Prostate gland (tissue), 2 donors: Measurements from ENCODE around the gene NCOA1. TPM values are rescaled to one million over a fixed set of nuclear protein-coding genes. Genes with fewer than 3 reads are reported as not detected.

Source experiments
- DNase-seq: peaks from one replicate; pipeline ENCODE4 v3.0.0-alpha.2; 2019; ENCODE audit warnings: low spot score
- H3K27ac ChIP-seq, 2 donors: fragments of 200-600 bp; sonication (generic); 2 replicates each; pipeline ENCODE4 v1.5.1; 2017 to 2019
- H3K27me3 ChIP-seq: fragments of 200-600 bp; sonication (generic); replicated peaks from 2 replicates; pipeline ENCODE4 v1.5.1; 2019; ENCODE audit not compliant: insufficient read depth
- H3K36me3 ChIP-seq, 2 donors: fragments of 200-600 bp; sonication (generic); 1 replicate in 1 of 2; 2 replicates in 1 of 2; pipeline versions ENCODE4 v1.5.1 to v1.8.1; 2017 to 2019
- H3K4me1 ChIP-seq: fragments of 200-600 bp; sonication (generic); replicated peaks from 2 replicates; pipeline ENCODE4 v1.5.1; 2019
- H3K4me3 ChIP-seq, 2 donors: fragments of 200-600 bp; sonication (generic); 2 replicates each; pipeline ENCODE4 v1.5.1; 2017 to 2019
- H3K9me3 ChIP-seq: fragments of 200-600 bp; sonication (generic); 2 replicates; pipeline ENCODE4 v1.5.1; 2017
- CTCF ChIP-seq, 4 experiments: fragments of 200-600 bp in 2 of 4; fragments of 450-650 bp in 2 of 4; sonication (generic) in 2 of 4; IDR thresholded peaks; 1 replicate in 3 of 4; 2 replicates in 1 of 4; pipeline ENCODE4 v1.5.1; 2016 to 2019; ENCODE audit warnings: antibody characterized with exemption in 4 of 4, mild to moderate bottlenecking in 2 of 4, moderate library complexity in 2 of 4
- POLR2A ChIP-seq: fragments of 450-650 bp; IDR thresholded peaks from one replicate; pipeline ENCODE4 v1.6.1; 2016; ENCODE audit warnings: antibody characterized with exemption, mild to moderate bottlenecking
- POLR2AphosphoS5 ChIP-seq: sonication (generic); formaldehyde crosslinking; IDR thresholded peaks from one replicate; pipeline ENCODE4 v1.6.1; 2017; ENCODE audit warnings: antibody characterized with exemption
- WGBS: methylation state at CpG from one replicate; pipeline ENCODE4 v1.1.5; 2018; 5-methylcytosine and 5-hydroxymethylcytosine counted together
- intact Hi-C: fragments of 100-400 bp; cut with DNase I; formaldehyde crosslinking; loops from one replicate; pipeline ENCODE4 v1.14.2; 2022
- total RNA-seq, 2 donors: library from RNA; depleted of rRNA; stranded (reverse); fragments of >200 nt; gene quantifications; one replicate each; pipeline ENCODE4 v1.1.0, GENCODE V29; 2016

NCOA1 gene
- total RNA-seq, 2 donors from 2014 or later, result 24.9 to 72.4 TPM

DNA sequence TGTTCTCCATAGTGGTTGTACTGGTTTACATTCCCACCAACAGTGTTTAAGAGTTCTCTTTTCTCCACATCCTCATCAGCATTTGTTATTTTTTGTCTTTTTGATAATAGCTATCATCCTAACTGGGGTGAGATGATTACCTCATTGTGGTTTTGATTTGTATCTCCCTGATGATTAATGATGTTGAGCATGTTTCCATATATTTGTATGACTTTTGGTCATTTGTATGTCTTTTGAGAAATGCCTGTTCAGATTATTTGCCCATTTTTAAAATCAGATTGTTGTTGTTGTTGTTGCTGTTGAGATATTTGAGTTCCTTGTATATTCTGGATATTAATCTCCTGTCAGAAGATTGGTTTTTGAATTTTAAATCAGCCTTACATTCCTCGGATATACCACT, 147.5 kb downstream of the NCOA1 start:
- 97% methylated on average over 1 of the region's 1 CpG for WGBS
- TF ChIP-seq CTCF (IDR thresholded peaks at IDR 0.05) (no peak), POLR2A (no peak), POLR2AphosphoS5 (no peak)
- DNase-seq, result no peak

DNA sequence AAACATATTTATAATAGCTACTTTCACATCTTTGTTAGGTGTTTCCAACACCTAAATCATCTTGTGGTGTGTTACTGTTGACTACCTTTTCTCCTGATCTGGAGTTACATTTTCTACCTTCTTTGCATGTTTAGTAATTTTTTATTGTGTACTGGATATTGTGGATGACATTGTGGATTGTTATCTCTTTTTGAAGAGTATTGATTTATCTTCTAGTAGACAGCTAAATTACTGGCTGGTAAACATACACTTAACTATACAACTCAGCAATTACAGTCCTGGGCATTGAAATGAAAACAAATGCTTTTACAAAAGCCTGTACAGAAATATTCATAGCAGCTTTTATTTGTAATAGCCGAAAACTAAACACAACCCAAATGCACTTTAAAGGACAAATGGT, 151.3 kb downstream of the NCOA1 start:
- Histone ChIP-seq H3K4me1 (no peaks in the 10 kb centered on the region), H3K27ac (no peak overlapping the region), H3K4me3 (no peak overlapping the region), H3K27me3 (no peaks in the 10 kb centered on the region), H3K36me3 (no peaks in the 10 kb centered on the region), H3K9me3 (no peaks in the 10 kb centered on the region)
- WGBS, result 78% methylated on average over 1 of the region's 1 CpG
- DNase-seq, result no peak
- TF ChIP-seq POLR2AphosphoS5 (no peak), CTCF (IDR thresholded peaks at IDR 0.05) (no peak), POLR2A (no peak)
- intact Hi-C loops, result no loop called here

More for the DNA sequence above, 147.5 kb downstream of the NCOA1 start:
- Histone ChIP-seq H3K9me3 (no peaks in the 10 kb centered on the region), H3K4me3 (no peak overlapping the region), H3K27me3 (no peaks in the 10 kb centered on the region), H3K27ac (no peak overlapping the region), H3K4me1 (no peaks in the 10 kb centered on the region), H3K36me3 (no peaks in the 10 kb centered on the region)
- intact Hi-C loops, result no loop called here

GRCh38 chr2:24643051-24643450, 152.0 kb downstream of the NCOA1 start:
- no peak overlapping the region for H3K27ac ChIP-seq
- intact Hi-C loops, result no loop called here
- DNase-seq, result no peak
- no peaks in the 10 kb centered on the region for H3K9me3 ChIP-seq
- WGBS, result 87% methylated on average over 1 of the region's 1 CpG
- no peak overlapping the region for H3K4me3 ChIP-seq
- H3K27me3 ChIP-seq, result no peaks in the 10 kb centered on the region
- no peak for TF ChIP-seq POLR2A
- TF ChIP-seq POLR2AphosphoS5, result no peak
- no peak for TF ChIP-seq CTCF (IDR thresholded peaks at IDR 0.05)
- H3K36me3 ChIP-seq, result no peaks in the 10 kb centered on the region
- no peaks in the 10 kb centered on the region for H3K4me1 ChIP-seq

DNA sequence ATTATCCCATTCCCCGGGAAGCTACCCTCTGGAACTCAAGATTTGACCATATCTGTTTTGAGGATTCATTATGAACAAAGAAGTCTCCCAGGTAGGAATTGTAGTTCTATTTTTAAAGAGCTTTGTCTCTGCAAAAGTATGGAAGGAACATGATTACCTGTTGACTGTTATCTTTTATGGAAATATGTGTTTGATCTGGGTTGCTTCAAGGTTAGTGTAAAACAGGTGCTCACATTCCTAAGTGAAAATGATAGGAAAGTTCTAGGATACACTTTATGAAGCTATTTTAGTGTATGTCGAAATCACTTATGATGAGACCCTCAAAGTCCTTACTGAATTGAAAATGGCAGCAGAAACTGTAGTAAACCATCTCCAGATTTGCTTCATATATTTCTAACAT, 153.0 kb downstream of the NCOA1 start:
- 87% methylated on average over 2 of the region's 2 CpGs for WGBS

More for the DNA sequence above, 153.0 kb downstream of the NCOA1 start:
- Histone ChIP-seq H3K4me3 (no peak overlapping the region), H3K27me3 (no peaks in the 10 kb centered on the region), H3K4me1 (no peaks in the 10 kb centered on the region), H3K9me3 (no peaks in the 10 kb centered on the region), H3K36me3 (no peaks in the 10 kb centered on the region), H3K27ac (no peak overlapping the region)
- intact Hi-C loops, result no loop called here
- TF ChIP-seq POLR2A (no peak), POLR2AphosphoS5 (no peak), CTCF (IDR thresholded peaks at IDR 0.05) (no peak)
- no peak for DNase-seq
